Peyer's patch (tissue), 4 donors: ENCODE results near the gene OSBPL6.

Source experiments
- POLR2A ChIP-seq, 2 donors: fragments of 450-650 bp; IDR thresholded peaks; one replicate each; pipeline ENCODE4 v1.5.1; 2017; ENCODE audit warnings: antibody characterized with exemption in 2 of 2, mild to moderate bottlenecking in 2 of 2, moderate library complexity in 2 of 2
- TF ChIP-seq, protein P1 (sequence below), 6 experiments: fragments of 450-650 bp in 4 of 6; fragments of 200-600 bp in 2 of 6; sonication (generic) in 1 of 6; IDR thresholded peaks; one replicate each; pipeline ENCODE4 v1.5.1; 2017 to 2019; ENCODE audit warnings: antibody characterized with exemption in 6 of 6, mild to moderate bottlenecking in 3 of 6, moderate library complexity in 1 of 6

DNA sequence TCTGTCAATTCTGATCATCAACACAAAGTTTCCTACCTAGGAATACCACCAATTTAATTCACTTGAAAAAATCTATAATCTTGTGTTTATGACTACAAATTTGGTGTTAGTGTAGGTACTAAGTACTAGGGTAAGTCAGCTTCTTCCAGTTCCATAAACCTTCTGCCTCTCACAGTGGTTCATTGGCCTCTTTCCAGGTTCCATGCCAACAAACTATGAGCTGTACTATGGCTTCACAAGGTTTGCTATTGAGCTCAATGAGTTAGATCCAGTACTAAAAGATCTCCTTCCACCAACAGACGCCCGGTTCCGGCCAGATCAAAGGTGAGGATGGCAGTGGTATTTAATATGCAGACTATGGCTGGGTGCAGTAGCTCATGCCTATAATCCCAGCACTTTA is 197.9 kb downstream of the OSBPL6 start:
- TF ChIP-seq, protein P1, sequence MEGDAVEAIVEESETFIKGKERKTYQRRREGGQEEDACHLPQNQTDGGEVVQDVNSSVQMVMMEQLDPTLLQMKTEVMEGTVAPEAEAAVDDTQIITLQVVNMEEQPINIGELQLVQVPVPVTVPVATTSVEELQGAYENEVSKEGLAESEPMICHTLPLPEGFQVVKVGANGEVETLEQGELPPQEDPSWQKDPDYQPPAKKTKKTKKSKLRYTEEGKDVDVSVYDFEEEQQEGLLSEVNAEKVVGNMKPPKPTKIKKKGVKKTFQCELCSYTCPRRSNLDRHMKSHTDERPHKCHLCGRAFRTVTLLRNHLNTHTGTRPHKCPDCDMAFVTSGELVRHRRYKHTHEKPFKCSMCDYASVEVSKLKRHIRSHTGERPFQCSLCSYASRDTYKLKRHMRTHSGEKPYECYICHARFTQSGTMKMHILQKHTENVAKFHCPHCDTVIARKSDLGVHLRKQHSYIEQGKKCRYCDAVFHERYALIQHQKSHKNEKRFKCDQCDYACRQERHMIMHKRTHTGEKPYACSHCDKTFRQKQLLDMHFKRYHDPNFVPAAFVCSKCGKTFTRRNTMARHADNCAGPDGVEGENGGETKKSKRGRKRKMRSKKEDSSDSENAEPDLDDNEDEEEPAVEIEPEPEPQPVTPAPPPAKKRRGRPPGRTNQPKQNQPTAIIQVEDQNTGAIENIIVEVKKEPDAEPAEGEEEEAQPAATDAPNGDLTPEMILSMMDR (IDR thresholded peaks at IDR 0.05) = no peak
- TF ChIP-seq POLR2A (IDR thresholded peaks at IDR 0.05) = no peak
